ENCODE measurements around the gene MPIG6B.

DNA sequence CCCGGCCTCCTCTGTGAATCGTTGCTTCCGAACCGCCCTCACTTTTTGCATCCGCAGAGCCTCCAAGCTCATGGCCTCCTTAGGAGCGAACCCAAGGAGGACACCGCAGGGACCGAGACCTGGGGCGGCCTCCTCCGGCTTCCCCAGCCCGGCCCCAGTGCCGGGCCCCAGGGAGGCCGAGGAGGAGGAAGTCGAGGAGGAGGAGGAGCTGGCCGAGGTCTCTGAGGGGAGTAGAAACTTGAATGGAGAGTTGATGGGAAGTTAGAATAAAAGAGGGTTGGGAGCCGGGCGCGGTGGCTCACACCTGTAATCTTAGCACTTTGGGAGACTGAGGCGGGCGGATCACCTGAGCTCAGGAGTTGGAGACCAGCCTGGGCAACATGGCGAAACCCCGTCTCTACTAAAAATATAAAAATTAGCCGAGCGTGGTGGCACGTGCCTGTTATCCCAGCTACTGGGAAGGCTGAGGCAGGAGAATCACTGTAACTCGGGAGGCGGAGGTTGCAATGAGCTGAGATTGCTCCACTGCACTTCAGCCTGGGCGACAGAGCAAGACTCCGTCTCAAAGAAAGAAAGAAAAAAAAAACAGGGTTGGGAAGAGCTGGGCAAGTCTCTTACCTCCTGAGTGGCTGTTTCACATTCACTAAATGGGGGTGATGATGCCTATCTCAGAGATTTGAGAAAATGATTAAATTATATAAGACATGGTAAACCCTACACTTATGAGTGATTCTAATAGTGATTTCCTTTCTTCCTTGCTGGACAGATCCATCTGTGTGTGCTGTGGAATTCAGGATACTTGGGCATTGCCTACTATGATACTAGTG lies 17.4 kb downstream of the MPIG6B start:
- TF ChIP-seq, protein P1, sequence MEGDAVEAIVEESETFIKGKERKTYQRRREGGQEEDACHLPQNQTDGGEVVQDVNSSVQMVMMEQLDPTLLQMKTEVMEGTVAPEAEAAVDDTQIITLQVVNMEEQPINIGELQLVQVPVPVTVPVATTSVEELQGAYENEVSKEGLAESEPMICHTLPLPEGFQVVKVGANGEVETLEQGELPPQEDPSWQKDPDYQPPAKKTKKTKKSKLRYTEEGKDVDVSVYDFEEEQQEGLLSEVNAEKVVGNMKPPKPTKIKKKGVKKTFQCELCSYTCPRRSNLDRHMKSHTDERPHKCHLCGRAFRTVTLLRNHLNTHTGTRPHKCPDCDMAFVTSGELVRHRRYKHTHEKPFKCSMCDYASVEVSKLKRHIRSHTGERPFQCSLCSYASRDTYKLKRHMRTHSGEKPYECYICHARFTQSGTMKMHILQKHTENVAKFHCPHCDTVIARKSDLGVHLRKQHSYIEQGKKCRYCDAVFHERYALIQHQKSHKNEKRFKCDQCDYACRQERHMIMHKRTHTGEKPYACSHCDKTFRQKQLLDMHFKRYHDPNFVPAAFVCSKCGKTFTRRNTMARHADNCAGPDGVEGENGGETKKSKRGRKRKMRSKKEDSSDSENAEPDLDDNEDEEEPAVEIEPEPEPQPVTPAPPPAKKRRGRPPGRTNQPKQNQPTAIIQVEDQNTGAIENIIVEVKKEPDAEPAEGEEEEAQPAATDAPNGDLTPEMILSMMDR (IDR thresholded peaks at IDR 0.05), result no peak
- TF ChIP-seq POLR2A (IDR thresholded peaks at IDR 0.05), result no peak
